ENCODE measurements around the gene SAP30BP.

- TF ChIP-seq, protein P1, sequence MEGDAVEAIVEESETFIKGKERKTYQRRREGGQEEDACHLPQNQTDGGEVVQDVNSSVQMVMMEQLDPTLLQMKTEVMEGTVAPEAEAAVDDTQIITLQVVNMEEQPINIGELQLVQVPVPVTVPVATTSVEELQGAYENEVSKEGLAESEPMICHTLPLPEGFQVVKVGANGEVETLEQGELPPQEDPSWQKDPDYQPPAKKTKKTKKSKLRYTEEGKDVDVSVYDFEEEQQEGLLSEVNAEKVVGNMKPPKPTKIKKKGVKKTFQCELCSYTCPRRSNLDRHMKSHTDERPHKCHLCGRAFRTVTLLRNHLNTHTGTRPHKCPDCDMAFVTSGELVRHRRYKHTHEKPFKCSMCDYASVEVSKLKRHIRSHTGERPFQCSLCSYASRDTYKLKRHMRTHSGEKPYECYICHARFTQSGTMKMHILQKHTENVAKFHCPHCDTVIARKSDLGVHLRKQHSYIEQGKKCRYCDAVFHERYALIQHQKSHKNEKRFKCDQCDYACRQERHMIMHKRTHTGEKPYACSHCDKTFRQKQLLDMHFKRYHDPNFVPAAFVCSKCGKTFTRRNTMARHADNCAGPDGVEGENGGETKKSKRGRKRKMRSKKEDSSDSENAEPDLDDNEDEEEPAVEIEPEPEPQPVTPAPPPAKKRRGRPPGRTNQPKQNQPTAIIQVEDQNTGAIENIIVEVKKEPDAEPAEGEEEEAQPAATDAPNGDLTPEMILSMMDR (optimal IDR thresholded peaks at IDR 0.05 in 1 of 3, IDR thresholded peaks at IDR 0.05 in 1 of 3, conservative IDR thresholded peaks at IDR 0.05 in 1 of 3; ENCODE audit: extremely low read depth in 1 of 3, insufficient read depth in 2 of 3, low read length in 3 of 3) = no peak
- TF ChIP-seq EZH2 (IDR thresholded peaks at IDR 0.05; ENCODE audit: low read length) = no peak
Observed at GRCh38 chr17:75676461-75676860, 9.3 kb downstream of the SAP30BP start.

All from keratinocyte (primary cell).